GM18507 (cell line): ENCODE measurements around the gene KCTD18.

ENCODE experiments used
- DNase-seq: peaks from one replicate; pipeline ENCODE4 v3.0.0; 2011; ENCODE audit warnings: low read depth; ENCODE audit not compliant: insufficient read length; ENCODE audit errors: extremely low spot score
- FAIRE-seq: peaks from 2 replicates; lab custom pipeline; 2011; peaks lifted over from hg19 to GRCh38; lab: Jason Lieb, UNC

The KCTD18 gene

DNA sequence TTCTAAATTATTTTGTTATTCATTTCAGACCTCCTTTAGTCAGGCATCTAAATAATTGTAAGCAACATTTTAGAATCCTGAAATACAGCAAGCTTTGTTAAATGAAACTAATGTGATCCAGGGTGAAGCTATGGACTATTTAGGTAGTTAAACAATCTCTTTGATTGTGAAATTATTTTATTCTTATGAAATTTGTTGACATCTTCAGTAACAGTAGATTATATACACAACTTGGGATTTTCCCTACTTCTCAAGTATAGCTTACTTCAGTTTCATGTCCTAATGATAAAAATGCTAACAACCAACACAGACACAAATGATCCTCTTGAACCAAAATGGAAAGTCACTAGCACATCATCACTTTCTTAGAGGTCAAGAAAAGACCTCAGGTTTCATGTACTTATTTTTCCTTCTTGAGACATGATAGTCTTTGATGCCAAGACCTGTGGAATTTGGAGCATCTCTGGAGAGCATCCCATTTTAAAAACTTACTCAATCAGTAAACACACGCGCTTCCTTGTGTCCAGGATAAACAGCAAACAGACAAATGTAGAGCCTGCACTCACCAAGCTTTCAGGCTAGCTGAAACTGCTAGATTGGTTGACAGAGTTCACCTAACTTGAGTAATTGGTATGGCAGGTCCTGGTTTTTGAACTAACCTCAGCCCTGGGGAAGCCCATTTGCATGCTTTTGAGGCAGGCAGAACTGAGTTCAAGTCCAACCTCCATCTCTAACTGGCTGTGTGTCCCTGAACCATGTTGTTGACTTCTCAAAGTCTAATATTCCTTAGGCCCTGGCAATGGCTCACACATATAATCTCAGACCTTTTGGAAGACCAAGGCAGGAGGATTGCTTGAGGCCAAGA lies 47.8 kb downstream of the KCTD18 start:
- DNase-seq: no peak
- FAIRE-seq: no peak

DNA sequence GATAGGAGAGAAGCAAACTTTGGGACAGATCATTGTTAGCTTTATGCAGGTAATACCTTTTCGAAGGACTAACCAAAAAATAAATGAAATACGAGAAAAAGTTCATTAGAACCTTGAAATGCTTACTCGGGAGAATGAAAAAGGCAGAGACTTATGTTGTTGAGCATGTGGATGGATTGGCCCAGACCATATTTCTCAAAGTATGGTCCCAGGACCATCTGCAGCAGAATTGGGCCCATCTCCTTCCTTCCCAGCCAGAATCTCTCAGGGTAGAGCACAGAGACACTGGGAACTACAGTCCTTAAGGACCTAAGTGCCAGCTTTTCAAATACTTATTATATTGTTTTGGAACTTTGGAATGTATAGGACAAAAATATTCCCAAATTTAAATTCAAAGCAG lies 50.8 kb downstream of the KCTD18 start:
- FAIRE-seq: no peak
- DNase-seq: no peak

GRCh38 chr2:200456567-200456966 lies 53.3 kb downstream of the KCTD18 start:
- no peak for DNase-seq
- no peak for FAIRE-seq

- DNase-seq: no peak
- peak; percentile 82 for FAIRE-seq
Observed at GRCh38 chr2:200455958-200456421, 53.9 kb downstream of the KCTD18 start.

- FAIRE-seq: peak; percentile 83
- DNase-seq: no peak
Observed at GRCh38 chr2:200454927-200455801, 54.7 kb downstream of the KCTD18 start.

GRCh38 chr2:200453853-200454534 lies 55.9 kb downstream of the KCTD18 start:
- no peak for FAIRE-seq
- no peak for DNase-seq

DNA sequence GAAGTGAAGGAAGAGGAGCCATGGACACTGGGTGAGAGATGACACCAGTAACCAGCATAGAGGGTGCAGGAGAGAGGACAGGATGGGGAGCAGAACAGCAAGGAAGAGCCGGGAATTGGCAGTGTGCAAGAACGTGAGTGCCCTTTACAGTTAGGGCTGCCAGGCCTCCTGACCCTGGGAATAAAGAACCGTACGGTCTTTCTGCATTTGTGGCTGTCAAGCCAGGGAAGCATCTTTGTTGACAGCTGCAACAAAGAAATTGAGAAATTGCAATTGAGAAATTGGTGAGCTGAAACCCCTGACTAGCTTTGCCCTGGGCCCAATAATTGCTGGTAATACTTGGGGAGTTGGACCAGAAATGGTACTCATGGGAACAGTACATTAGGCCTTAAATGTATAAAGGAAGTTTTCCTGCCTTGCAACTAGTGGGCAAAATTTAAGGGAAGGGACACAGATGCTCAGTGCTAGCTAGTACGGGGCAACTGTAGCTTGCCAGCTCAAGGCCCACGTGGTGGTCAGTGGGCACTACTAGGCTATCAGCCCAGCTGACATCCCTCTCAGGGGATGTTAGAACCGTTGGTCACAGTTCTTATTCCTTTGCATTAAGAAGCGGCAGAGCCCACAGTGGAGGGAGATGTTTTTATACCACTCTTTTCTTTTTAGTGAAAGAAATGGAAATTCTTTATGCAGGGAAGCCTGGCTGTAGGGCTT lies 56.6 kb downstream of the KCTD18 start:
- DNase-seq: no peak
- FAIRE-seq: no peak

DNA sequence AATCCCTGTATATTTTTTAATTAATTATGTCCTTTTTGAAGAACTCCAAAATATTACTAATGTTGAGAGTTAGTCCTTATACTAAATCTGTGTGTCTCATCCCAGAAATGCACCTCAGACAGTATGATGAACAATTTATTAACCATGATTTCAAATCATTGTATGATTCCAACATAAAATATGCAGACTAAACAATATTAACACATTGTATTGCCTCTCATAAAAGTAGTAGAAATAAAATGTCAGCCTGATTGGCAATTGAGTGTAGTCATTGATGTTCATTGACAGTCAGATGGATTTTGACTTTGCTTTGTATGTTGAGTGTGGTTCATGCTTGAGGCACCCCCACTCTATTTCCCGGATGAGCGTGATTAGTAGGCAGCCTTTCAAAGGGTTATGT lies 57.5 kb downstream of the KCTD18 start:
- DNase-seq (no peak), FAIRE-seq (no peak)

GRCh38 chr2:200451511-200451910 lies 58.4 kb downstream of the KCTD18 start:
- FAIRE-seq (peak; percentile 61), DNase-seq (no peak)

- FAIRE-seq: no peak
- no peak for DNase-seq
Observed at GRCh38 chr2:200450288-200450687, 59.6 kb downstream of the KCTD18 start.

DNA sequence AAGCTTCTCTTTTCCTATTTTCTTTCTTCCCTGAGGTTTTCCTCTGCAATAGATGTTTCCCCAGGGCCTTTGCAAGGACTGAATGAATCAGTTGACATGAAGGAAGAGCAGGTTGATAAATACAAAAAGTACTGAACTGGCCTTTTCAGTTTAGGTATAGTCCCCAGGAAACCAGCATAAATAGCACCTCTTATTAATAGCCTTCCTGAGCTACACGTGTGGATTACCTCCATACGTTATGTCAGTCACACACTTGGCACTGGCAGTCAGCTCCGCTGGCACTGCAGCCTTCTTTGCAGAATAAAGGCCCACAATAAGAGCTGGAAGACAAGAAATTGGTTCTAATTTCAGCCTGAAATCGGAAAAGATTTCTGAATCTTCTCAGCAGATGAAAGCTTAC lies 60.7 kb downstream of the KCTD18 start:
- DNase-seq (no peak), FAIRE-seq (peak; percentile 53)

DNA sequence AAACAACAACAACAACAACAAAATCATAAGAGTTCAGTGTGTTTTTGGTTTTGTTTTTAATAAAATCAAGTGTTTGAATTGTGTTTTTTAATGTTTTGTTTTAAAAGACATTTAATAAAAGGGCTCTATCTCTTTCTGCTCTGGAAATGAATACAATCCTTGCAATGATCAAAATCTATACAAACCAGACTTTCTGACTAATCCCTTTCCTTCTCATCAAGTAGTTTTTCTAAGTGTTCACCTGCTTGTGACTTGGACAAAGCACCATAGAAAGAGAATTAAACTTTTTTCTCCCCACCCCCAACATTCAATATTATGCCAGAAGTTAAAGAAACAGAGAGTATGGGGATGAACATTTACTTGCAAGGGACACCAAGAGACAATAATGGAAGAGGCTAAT lies 61.4 kb downstream of the KCTD18 start:
- DNase-seq (no peak), FAIRE-seq (no peak)

DNA sequence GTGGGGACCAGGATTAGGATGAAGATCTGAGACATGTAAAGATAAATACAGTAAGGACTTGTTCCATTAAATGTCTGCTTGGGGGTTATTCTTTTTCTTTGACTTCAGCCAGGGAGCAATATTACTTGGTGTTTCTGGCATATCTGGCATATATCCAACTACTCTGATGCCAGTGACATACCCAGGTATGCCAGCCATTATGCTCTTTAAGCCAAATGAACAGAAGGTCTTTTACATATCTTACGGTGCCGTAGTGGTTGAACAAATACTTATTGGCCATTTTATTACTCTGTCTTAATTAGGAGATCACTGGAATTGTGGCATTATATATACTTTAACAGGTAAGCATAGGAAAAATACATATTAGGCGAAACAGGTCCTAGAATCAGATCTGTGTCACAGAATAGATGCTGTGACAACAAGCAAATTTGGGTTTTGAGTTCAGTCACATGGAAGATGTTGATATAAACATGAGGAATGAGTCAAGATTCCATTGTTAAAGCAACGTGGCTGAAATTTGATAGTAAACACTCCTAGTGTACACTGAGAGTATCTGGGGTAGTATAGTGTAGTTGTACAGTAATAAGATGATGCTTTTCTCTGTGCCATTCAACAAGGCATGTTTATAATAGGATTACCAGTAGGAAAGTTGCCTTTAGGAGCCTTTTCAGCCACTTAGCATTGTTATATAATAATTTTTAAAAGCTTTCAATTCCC lies 62.6 kb downstream of the KCTD18 start:
- no peak for FAIRE-seq
- DNase-seq: no peak

DNA sequence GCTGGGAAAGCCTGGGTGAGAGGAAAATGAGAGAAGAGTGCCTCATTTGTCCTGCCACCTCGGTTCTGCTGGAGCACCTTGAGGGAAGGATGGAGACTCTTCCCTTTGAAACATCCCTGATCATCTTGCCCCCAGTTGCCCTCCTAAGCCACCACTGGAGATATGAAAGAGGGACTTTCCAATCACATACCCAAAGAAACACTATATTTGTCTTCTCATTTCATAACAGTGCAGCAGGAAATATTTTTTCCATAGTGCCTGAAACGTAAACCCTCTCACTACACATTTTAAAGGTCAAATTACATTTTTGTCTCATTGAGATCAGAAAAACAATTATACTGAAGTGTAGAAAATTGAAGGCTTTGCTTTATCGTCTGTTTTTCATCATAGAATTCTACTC lies 63.3 kb downstream of the KCTD18 start:
- DNase-seq (no peak), FAIRE-seq (no peak)

DNA sequence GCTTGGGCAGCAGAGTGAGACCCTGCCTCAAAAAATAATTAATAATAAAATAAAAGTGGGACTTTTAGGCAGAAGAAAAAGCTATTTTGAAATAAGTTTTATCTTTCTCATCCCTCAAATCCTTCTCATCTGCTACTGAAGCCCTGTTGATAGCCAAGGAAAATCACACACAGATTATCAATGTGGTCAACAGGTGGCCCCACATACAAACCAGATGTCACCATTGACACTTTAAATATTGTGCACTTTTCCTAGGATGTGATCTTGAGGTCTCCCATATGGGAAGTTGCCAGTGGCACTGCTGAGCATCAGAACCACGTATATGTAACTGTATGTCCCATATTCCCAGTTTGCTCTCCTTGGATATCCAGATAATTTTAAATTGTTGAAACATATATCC lies 64.6 kb downstream of the KCTD18 start:
- FAIRE-seq (no peak), DNase-seq (no peak)

GRCh38 chr2:200444530-200444929 lies 65.3 kb downstream of the KCTD18 start:
- DNase-seq (no peak), FAIRE-seq (no peak)

DNA sequence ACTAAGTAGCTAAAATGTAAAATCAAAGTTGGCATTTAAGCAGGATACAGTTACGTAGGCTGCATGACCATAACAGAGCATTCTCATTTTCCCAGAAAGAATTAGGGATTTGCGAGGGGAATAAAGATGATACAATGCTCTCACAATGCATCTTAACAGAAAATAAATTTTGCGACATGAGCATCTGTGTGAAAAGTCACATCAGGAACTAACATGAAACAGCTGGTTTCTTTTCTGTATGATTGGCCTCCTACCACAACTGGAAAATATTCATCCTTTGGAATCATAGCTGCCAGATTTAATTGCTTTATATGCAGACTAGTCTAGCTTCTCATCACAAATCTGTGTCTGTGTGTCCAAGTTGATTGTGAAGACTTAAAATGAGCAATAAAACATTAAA lies 66.0 kb downstream of the KCTD18 start:
- DNase-seq (no peak), FAIRE-seq (no peak)

GRCh38 chr2:200443376-200443775 lies 66.5 kb downstream of the KCTD18 start:
- no peak for DNase-seq
- FAIRE-seq: no peak

- no peak for FAIRE-seq
- no peak for DNase-seq
Observed at GRCh38 chr2:200442471-200442870, 67.4 kb downstream of the KCTD18 start.
